BE2C (cell line): ENCODE measurements around the gene RAMP3.

ENCODE experiments used
- DNase-seq: peaks from one replicate; pipeline ENCODE4 v3.0.0-alpha.2; 2020
- H3K27me3 ChIP-seq: fragments of 250-450 bp; sonication (Bioruptor Pico); 2 replicates; pipeline ENCODE4 v1.5.1; 2020; ENCODE audit warnings: mild to moderate bottlenecking
- H3K36me3 ChIP-seq: fragments of 250-450 bp; sonication (Bioruptor Pico); 2 replicates; pipeline ENCODE4 v1.5.1; 2020; ENCODE audit warnings: mild to moderate bottlenecking
- H3K4me1 ChIP-seq: fragments of 250-450 bp; sonication (Bioruptor Pico); 2 replicates; pipeline ENCODE4 v1.5.1; 2020
- H3K4me3 ChIP-seq: 2 replicates; pipeline ENCODE4 v1.5.1; 2011; ENCODE audit warnings: low read depth, low read length
- H3K9me3 ChIP-seq: fragments of 250-450 bp; sonication (Bioruptor Pico); 2 replicates; pipeline ENCODE4 v1.5.1; 2020
- CTCF ChIP-seq: IDR thresholded peaks from 2 replicates; pipeline ENCODE4 v1.5.1; 2012; ENCODE audit warnings: mild to moderate bottlenecking, low read depth, low read length

Gene RAMP3

GRCh38 chr7:45181286-45181960 lies 23.8 kb downstream of the RAMP3 start:
- Histone ChIP-seq H3K4me1 (no peaks in the 10 kb centered on the region), H3K9me3 (no peaks in the 10 kb centered on the region), H3K27me3 (no peaks in the 10 kb centered on the region), H3K4me3 (no peak overlapping the region), H3K36me3 (no peaks in the 10 kb centered on the region)
- TF ChIP-seq CTCF = no peak
- DNase-seq = no peak

- no peak for DNase-seq
- Histone ChIP-seq H3K4me3 (no peak overlapping the region), H3K27me3 (no peaks in the 10 kb centered on the region), H3K36me3 (no peaks in the 10 kb centered on the region), H3K4me1 (no peaks in the 10 kb centered on the region), H3K9me3 (no peaks in the 10 kb centered on the region)
- TF ChIP-seq CTCF = no peak
Measured at GRCh38 chr7:45181991-45182855, 24.6 kb downstream of the RAMP3 start.

GRCh38 chr7:45182856-45183710 lies 25.5 kb downstream of the RAMP3 start:
- H3K27me3 ChIP-seq = no peaks in the 10 kb centered on the region
- H3K36me3 ChIP-seq = no peaks in the 10 kb centered on the region
- TF ChIP-seq CTCF = no peak
- H3K4me3 ChIP-seq = no peak overlapping the region
- no peaks in the 10 kb centered on the region for H3K9me3 ChIP-seq
- H3K4me1 ChIP-seq = no peaks in the 10 kb centered on the region
- no peak for DNase-seq

GRCh38 chr7:45183711-45184210 lies 26.2 kb downstream of the RAMP3 start:
- no peaks in the 10 kb centered on the region for H3K9me3 ChIP-seq
- H3K27me3 ChIP-seq = no peaks in the 10 kb centered on the region
- H3K4me1 ChIP-seq = no peaks in the 10 kb centered on the region
- H3K4me3 ChIP-seq = no peak overlapping the region
- H3K36me3 ChIP-seq = no peaks in the 10 kb centered on the region
- DNase-seq = no peak
- TF ChIP-seq CTCF = no peak

- no peak for TF ChIP-seq CTCF
- Histone ChIP-seq H3K9me3 (no peaks in the 10 kb centered on the region), H3K4me3 (no peak overlapping the region), H3K4me1 (no peaks in the 10 kb centered on the region), H3K36me3 (no peaks in the 10 kb centered on the region), H3K27me3 (no peaks in the 10 kb centered on the region)
- no peak for DNase-seq
Measured at GRCh38 chr7:45184326-45185027, 26.9 kb downstream of the RAMP3 start.
